Cardiac muscle cell (in vitro differentiated cells and primary cell): ENCODE data around the gene SYNJ2. TPM values are rescaled to one million over a fixed set of nuclear protein-coding genes. Genes with fewer than 3 reads are reported as not detected.

Experiments
- DNase-seq, 2 donors: peaks; one replicate each; pipeline versions ENCODE4 v3.0.0 to v3.0.0-alpha.2; 2010 to 2017; ENCODE audit warnings: low read depth in 1 of 2, low spot score in 1 of 2
- H3K27ac ChIP-seq: fragments of 200-600 bp; sonication (generic); 2 replicates; pipeline ENCODE4 v1.5.1; 2016
- H3K27me3 ChIP-seq: fragments of 200-600 bp; sonication (generic); 2 replicates; pipeline ENCODE4 v1.6.0; 2016; ENCODE audit warnings: control low read depth
- H3K36me3 ChIP-seq: fragments of 200-600 bp; sonication (generic); 2 replicates; pipeline ENCODE4 v1.5.1; 2016; ENCODE audit warnings: control low read depth
- H3K4me1 ChIP-seq: fragments of 200-600 bp; sonication (generic); 2 replicates; pipeline ENCODE4 v1.8.1; 2017; ENCODE audit warnings: low read depth, mild to moderate bottlenecking, mixed run types
- H3K4me3 ChIP-seq: fragments of 200-600 bp; sonication (generic); 2 replicates; pipeline ENCODE4 v1.5.1; 2016; ENCODE audit warnings: mild to moderate bottlenecking
- H3K9me3 ChIP-seq: fragments of 200-600 bp; sonication (generic); 2 replicates; pipeline ENCODE4 v1.5.1; 2017; ENCODE audit warnings: low read depth, mild to moderate bottlenecking, control low read depth
- polyA plus RNA-seq: library from polyadenylated mRNA; unstranded; fragments of >200 nt; fragmentation: Nextera tagmentation; extraction: Ambion mirVana; gene quantifications from 2 replicates; pipeline ENCODE4 v1.2.1, GENCODE V29; 2016
- total RNA-seq: library from RNA; depleted of rRNA; stranded (reverse); fragments of >200 nt; gene quantifications from 2 replicates; pipeline ENCODE4 v1.2.3, GENCODE V29; 2016
- TF ChIP-seq, protein P1 (sequence below): IDR thresholded peaks from 2 replicates; pipeline ENCODE4 v1.5.1; 2012; ENCODE audit warnings: low read depth, mild to moderate bottlenecking, low read length

SYNJ2 gene
- total and polyA plus RNA-seq, 2 experiments from 2014 or later, result 2.1 to 2.9 TPM

DNA sequence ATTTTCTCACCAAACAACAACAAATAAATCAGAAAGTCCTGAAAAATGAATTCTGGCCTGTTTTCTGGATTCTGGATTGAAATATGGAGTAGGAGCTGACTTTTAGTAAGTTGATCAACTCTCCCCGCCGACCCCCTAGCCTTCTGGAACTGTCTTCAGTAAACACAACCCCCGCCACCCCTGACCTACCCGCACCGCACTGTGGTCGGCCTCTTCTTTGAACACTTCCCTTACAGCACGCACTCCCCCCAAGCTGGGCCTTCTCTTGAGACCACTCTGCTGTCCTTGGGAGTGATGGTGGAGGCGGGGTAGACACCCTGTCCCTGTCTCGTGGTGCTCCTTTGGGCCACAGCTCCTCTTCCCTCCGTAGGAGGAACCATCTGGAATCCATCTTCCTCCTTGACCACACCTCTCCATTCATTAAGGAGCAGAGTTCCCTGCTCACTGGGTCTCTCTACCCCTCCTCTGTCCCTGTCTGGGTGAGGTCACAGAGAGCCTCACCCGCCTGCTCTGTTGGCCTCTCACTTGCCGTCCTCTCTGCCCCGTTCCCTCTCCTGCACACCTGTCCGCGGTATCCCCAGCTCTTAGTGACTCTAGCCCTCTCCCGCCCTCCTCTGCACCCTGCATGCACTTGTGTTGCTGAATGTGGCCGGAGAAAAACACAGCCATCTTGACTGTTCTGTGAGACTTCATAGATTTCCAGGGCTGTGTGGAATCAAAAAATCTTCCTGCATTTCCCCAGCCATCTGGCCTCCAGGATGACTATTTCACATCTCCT lies 19.1 kb downstream of the SYNJ2 start:
- peaks cover 5% of the 10 kb centered on the region for H3K4me1 ChIP-seq
- H3K9me3 ChIP-seq, result no peaks in the 10 kb centered on the region
- H3K27ac ChIP-seq, result no peak overlapping the region
- DNase-seq, result no peak
- H3K27me3 ChIP-seq, result no peaks in the 10 kb centered on the region
- TF ChIP-seq, protein P1, sequence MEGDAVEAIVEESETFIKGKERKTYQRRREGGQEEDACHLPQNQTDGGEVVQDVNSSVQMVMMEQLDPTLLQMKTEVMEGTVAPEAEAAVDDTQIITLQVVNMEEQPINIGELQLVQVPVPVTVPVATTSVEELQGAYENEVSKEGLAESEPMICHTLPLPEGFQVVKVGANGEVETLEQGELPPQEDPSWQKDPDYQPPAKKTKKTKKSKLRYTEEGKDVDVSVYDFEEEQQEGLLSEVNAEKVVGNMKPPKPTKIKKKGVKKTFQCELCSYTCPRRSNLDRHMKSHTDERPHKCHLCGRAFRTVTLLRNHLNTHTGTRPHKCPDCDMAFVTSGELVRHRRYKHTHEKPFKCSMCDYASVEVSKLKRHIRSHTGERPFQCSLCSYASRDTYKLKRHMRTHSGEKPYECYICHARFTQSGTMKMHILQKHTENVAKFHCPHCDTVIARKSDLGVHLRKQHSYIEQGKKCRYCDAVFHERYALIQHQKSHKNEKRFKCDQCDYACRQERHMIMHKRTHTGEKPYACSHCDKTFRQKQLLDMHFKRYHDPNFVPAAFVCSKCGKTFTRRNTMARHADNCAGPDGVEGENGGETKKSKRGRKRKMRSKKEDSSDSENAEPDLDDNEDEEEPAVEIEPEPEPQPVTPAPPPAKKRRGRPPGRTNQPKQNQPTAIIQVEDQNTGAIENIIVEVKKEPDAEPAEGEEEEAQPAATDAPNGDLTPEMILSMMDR, result no peak
- no peaks in the 10 kb centered on the region for H3K36me3 ChIP-seq
- H3K4me3 ChIP-seq, result no peak overlapping the region

DNA sequence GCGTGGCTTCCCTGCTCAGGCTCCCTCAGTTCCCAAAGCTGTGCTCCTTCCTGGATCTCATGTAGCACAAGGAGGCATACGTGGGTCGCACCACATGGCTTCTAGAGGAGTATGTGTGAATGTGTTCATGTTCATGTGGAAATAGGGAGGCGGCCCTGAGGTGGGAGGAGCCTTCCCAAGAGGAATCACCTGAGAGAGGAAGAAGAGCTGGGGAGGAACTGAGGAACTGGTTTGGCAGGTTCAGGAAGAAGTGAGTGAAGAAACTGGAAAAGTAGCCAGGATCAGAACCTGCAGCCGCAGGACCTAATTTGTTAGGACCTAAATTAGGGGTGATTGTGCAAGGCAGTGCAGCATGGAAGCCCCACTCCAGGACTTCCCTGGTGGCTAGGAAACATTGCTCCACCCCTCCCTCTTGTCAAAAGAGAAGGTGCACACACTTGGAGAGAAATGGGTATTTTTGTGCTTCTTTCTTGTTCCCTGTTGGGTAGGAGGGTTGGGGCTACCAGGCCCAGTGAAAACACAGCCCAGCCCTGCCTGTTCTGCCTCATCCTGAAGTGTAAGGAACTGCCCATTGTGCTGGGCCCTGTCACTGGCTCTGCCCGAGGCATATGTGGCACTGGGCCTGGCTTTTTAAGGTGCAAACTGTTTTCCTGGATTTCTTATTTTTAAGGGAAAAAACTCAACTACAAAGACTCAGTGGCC lies 20.7 kb downstream of the SYNJ2 start:
- no peak for DNase-seq
- peaks cover 5% of the 10 kb centered on the region for H3K4me1 ChIP-seq

DNA sequence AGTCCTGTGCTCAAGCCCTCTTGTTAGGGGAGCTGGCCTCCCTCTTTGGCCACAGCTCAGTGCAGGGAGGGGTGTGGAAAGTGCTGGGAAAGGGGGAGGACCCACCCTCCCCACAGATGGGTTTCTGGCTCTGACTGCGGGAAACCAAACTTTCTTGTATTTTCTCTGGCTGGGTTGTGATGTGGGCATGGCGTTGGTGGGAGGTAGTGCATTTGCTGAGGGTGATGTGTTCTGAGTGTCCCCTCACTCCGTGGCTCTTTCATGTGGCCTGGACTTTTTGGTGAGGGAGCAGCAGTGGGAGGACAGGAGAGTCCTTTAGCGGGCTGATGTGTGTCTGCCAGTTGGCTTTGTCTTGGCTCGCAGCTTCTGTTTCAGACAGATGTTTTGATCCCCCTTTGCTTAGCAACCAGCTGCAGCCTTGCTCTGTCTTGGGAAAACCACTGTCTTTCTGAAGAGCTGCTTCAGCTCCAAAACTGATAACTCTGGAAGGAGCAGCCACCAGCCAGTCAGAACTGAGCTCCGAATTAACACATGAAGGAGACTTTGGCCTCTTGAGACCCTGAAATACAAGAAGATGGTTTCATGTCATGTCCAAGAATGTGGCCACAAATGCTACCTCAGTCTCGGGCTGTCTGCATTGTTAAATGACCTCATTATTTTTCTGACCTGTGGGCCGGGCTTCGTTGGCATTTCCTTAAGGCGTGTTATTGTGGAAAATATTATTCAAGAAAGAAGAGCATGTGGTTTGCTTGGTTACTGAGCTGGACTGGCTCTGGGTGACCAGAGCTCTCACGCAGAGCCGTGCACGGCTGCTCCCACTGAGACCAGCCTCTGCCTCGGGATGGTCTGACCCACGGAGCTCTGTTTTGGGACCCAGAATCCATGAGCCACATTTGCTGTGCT lies 21.5 kb downstream of the SYNJ2 start:
- TF ChIP-seq, protein P1, result no peak
- no peaks in the 10 kb centered on the region for H3K9me3 ChIP-seq
- H3K36me3 ChIP-seq, result no peaks in the 10 kb centered on the region
- H3K4me1 ChIP-seq, result peaks cover 5% of the 10 kb centered on the region
- no peak overlapping the region for H3K4me3 ChIP-seq
- H3K27ac ChIP-seq, result no peak overlapping the region
- no peaks in the 10 kb centered on the region for H3K27me3 ChIP-seq
- peak in 1 of 2 donors; percentile 90 for DNase-seq

More for the DNA sequence above, 20.7 kb downstream of the SYNJ2 start:
- Histone ChIP-seq H3K4me3 (no peak overlapping the region), H3K27me3 (no peaks in the 10 kb centered on the region), H3K36me3 (no peaks in the 10 kb centered on the region), H3K9me3 (no peaks in the 10 kb centered on the region), H3K27ac (no peak overlapping the region)
- TF ChIP-seq, protein P1, result no peak

DNA sequence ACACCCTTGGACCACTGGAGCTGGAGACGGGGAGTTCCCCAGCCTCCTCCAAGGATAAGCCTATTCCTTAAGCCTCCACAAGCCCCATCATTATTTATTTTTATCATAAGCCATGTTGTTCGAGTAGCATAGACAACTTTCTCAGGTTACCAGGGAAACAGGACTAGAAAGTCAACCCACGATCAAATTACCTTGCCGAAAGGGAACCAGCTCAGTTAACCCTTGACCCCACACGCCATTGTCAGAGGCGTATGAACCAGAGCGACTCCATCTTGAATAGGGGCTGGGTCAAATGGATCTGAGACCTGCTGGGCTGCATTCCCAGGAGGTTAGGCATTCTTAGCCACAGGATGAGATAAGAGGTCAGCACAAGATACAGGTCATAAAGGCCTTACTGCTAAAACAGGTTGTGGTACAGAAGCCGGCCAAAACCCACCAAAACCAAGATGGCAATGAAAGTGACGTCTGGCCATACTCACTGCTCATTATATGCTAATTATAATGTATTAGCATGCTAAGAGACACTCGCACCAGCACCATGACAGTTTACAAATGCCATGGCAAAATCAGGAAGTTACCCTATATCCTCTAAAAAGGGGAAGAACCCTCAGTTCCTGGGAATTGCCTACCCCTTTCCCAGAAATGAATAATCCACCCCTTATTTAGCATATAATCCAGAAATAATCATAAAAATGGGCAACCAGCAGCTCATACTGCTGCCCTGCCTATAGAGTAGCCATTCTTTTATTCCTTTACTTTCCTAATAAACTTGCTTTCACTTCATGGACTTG lies 22.4 kb downstream of the SYNJ2 start:
- DNase-seq, result no peak
- Histone ChIP-seq H3K9me3 (no peaks in the 10 kb centered on the region), H3K36me3 (no peaks in the 10 kb centered on the region), H3K27ac (no peak overlapping the region), H3K4me3 (no peak overlapping the region), H3K27me3 (no peaks in the 10 kb centered on the region), H3K4me1 (peaks cover 5% of the 10 kb centered on the region)
- TF ChIP-seq, protein P1, result no peak

DNA sequence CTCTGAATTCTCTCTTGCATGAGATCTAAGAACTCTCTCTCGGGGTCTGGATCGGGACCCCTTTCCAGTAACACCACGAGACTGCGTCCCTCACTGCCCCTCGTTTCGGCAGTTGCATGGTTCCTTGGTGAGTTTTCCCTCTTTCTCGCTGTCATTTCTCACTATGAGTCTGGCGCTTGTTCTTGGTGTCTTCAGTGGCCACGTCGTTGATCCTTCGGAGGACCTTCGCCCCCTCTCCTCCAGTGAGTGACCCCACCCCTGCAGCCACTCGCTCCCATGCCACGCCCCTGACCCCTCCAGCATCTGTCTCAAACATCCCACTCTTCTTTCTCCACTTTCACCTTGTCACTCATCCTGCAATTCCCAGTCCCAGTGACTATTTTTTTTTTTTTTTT lies 23.0 kb downstream of the SYNJ2 start:
- Histone ChIP-seq H3K9me3 (no peaks in the 10 kb centered on the region), H3K4me1 (peaks cover 2% of the 10 kb centered on the region), H3K4me3 (no peak overlapping the region), H3K27ac (no peak overlapping the region), H3K36me3 (no peaks in the 10 kb centered on the region), H3K27me3 (no peaks in the 10 kb centered on the region)
- DNase-seq, result no peak
- TF ChIP-seq, protein P1, result no peak
